ENCODE data around the gene UNC80.

Gene UNC80

GRCh38 chr2:210035679-210036078 is 264.0 kb downstream of the UNC80 start:
- DNase-seq, result no peak

GRCh38 chr2:210038078-210038477 is 266.4 kb downstream of the UNC80 start:
- no peak for DNase-seq

- DNase-seq, result no peak
Measured at GRCh38 chr2:210046851-210047500, 275.3 kb downstream of the UNC80 start.

All from activated CD4-positive, alpha-beta T cell treated with anti-CD3 and anti-CD28 coated beads, Interleukin-2, amount 50 U/mL, for 16 hours (primary cell).